ENCODE measurements around the gene HS3ST2.

GRCh38 chr16:22934786-22935185 is 120.8 kb downstream of the HS3ST2 start:
- TF ChIP-seq CTCF (IDR thresholded peaks at IDR 0.05) (no peak), EP300 (IDR thresholded peaks at IDR 0.05) (no peak), POLR2A (IDR thresholded peaks at IDR 0.05) (no peak)

Measured in tibial nerve (tissue), 4 donors.